Stimulated activated CD8-positive, alpha-beta memory T cell treated with anti-CD3 and anti-CD28 coated beads, Interleukin-4, amount 100 ng/mL, for 1 hour (primary cell): ENCODE results near the gene CDKN2AIPNL.

ENCODE experiments used
- DNase-seq, 2 donors: peaks; one replicate each; pipeline ENCODE4 v3.0.0-alpha.2; 2020; ENCODE audit warnings: low read depth in 2 of 2, low spot score in 1 of 2

CDKN2AIPNL gene, protein sequence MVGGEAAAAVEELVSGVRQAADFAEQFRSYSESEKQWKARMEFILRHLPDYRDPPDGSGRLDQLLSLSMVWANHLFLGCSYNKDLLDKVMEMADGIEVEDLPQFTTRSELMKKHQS

DNA sequence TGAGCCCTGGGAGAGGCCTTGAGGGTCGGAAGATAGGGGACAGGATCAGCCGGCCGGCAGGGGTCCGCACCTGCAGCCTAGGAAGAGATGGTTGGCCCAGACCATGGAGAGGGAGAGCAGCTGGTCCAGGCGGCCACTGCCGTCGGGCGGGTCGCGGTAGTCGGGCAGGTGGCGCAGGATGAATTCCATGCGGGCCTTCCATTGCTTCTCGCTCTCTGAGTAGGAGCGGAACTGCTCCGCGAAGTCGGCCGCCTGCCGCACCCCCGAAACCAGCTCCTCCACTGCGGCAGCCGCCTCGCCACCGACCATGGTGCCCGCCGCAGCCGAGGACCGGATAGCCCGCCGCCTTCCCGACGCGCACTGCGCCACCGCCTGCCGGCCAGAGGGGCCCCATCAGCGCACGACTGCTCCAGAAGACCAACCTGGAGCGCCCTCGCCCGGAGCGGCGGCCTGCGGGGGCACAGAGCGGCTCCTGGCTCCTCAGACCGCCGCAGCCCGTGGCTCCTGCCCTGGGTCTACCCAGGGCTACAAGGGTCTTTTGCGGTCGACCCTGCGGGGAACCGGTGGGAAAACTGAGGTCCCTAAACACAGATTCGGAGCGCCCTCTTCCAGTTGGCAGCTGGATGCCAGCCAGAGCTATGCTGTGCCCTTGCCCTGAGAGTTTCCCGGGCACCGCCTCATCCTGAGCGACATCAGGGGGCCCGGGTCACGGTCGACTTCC lies at the start of gene CDKN2AIPNL:
Gene CDKN2AIPNL (minus strand): TSS at position 336 of the 721 bp plus-strand sequence. CDS start 27 bp downstream, at position 309.
- peak; percentile 62 to 81 for DNase-seq

DNA sequence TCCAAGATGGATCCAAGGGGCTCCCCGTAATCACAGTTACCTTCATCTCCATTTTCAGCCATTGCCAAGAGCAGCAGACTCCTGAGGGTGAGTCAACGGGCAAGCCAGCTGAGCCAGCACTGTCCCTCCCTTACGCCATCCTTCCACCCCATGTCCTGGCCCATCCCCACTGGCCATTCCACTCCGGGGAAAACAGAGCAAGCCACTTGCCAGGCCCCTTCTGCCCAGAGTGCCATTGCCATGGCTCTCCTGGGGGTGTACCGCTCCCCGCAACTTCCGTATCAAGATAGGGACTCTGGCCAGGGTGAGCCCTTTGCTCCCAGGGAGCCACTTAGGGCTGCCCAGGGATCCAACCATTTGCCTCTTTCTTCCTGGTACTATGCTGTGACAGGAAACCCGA lies 48.9 kb upstream of the CDKN2AIPNL start:
- no peak for DNase-seq

DNA sequence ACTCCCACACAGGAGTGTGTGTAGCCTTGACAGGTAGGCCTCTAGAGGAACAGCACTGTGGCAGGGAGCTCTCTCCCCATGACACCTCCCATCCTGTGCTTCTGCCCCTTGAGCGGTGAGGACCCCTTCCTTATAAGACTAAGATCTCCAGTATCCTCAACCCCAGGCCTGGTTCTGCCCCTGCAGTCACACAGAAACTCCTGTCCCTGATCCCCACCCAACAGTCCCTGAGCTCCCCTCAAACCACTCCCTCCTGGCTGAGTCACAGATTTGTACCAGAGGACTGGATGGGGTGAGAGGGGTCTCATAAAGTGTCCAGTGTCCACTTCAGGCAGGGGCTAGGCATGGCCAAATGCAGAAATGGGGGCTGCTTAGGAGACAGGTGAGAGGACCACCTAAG lies 47.8 kb upstream of the CDKN2AIPNL start:
- no peak for DNase-seq

DNA sequence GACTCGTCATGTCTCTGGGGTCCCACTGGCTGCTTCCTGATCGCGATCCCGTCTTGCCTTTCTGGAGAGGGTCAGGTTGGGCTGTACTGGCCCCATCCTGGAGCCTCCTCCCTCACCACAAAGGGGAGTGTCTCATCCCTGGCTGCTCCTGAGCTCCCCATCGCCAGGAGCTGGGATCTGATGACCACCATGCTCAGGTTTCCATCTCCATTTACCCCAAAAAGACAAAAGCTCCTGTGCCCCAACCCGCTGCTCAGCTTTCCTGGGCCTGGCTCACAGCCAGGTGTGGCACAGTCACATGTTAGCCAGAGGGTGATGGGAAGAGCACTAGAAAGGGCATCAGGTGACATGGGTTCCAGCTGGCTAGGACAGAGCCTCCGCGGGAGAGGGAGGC lies 47.3 kb upstream of the CDKN2AIPNL start:
- DNase-seq, result no peak

DNA sequence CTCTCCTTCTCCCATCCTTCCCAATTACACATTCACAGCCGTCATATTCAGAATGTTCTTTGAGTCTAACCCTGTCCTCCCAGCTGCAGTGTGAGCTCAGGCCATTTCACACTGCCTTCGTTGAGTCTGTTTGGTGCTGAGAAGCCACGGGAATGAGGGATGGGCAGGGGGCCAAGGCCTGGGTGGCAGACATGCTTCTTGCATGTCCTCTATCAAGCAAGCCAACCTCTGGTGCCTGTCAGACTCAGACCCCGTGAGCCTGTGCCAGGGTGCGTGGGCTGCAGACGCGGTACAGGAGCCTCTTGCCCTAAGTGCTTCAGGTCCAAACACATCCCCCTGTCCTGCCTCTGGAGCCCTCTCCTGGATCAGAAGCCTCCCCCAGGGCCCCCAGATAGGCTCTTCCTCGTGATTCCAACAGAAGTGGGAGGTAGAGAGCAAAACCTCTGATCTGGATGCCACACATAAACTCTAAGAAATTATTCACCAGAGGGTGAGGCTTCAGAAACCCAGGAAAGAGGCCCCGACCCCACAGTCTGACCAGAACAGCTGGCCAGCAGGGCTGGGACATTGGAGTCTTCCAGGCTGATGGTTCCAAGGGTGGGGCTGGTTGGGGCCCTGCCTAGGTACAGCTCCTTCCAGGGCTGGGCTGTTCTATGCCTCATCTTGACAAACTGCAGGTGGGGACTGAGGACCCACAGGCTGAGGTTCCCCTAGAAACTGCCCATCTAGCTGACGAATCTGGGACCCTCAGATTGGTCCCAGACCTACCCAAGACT lies 46.7 kb upstream of the CDKN2AIPNL start:
- DNase-seq, result no peak

DNA sequence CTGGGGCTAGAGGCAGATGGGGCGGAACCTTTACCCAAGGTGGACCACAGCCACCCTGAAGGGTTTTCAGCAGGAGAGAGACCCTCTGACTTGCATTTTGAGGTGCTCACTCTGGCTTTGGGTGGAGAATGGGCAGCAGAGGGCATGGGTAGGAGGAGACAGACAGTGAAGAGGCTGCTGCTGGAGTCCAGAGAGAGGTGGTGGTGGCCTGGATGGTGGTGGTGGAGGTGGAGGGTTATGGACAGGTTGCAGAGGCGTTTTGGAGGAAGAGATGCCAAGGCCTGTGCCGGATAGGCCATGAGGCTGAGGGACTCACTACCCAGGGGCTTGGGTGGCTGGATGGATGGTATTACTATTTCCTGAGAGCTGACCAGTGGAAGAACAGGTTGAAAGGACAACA lies 46.1 kb upstream of the CDKN2AIPNL start:
- no peak for DNase-seq

DNA sequence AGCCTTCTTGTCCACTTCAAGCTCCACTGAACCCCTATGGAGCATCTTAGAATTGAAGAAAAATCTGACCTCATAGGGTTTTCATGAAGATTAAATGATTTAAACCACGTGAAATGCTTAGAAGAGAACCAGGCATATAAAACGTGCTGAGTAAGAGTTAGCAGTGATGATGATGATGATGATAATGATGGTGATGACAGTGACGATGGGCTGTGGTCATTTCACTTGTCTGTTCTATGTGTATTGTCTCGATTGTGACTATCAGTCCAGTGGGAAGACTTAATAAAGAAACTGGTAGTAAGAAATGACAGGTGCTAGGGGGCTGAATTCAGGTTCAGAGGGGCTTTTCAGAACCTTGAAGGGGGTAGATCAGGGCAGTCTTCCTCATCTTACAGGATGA lies 45.1 kb upstream of the CDKN2AIPNL start:
- DNase-seq, result no peak

DNA sequence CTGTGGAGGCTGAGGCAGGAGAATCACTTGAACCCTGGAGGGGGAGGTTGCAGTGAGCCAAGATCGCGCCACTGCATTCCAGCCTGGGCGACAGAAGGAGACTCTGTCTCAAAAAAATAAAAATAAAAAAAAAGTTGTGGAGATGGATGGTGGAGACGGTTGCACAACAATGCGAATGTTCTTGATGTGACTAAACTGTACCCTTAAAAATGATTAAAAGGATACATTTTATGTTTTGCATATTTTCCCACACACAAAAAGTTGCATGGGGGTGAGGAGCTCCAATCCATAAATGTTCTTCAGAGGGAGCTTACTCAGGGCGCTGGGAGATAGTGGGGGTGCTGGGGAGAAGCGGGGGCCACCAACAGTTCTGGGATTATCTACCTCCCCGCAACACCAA lies 43.8 kb upstream of the CDKN2AIPNL start:
- DNase-seq, result no peak

DNA sequence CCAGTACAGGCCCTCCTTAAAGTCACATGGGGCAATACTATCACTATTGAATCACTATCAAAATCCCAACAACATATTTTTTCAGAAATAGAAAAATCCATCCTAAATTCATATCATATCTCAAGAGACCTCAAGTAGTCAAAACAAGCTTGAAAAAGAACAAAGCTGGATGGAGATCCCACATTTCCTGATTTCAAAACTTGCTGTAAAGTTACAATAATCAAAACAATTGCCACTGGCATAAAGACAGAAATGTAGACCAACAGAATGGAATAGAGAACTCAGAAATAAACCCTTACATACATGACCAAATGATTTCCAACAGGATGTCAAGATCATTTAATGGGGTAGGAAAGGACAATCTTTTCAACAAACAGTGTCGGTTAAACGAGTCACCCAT lies 41.3 kb upstream of the CDKN2AIPNL start:
- no peak for DNase-seq

DNA sequence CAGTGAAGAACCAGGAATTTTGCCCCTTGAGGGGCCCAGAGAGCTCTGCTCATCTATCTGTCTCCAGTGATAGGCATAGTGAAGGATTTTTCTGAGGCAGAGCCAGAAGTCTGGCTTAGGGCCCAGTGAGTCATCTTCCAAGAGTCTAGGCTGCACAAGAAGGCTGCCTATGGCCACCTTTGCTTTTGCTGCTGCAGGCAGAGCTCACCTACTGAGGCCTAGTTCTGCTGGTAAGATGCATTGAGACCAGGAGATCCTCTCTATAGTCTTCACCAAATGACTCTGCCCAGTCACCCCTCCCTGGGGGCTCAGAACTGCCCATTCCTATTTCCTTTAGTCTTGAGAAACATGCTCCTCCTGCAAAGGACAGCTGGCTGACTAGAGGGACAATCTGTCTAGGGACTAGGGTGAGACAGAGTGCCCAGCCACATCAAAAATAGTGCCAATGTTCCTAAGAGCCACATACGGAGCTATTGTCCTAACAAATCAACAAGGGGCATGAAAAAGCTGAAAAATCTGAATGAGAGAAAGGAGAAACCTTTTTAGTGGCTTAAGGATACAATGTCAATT lies 40.3 kb upstream of the CDKN2AIPNL start:
- no peak for DNase-seq

DNA sequence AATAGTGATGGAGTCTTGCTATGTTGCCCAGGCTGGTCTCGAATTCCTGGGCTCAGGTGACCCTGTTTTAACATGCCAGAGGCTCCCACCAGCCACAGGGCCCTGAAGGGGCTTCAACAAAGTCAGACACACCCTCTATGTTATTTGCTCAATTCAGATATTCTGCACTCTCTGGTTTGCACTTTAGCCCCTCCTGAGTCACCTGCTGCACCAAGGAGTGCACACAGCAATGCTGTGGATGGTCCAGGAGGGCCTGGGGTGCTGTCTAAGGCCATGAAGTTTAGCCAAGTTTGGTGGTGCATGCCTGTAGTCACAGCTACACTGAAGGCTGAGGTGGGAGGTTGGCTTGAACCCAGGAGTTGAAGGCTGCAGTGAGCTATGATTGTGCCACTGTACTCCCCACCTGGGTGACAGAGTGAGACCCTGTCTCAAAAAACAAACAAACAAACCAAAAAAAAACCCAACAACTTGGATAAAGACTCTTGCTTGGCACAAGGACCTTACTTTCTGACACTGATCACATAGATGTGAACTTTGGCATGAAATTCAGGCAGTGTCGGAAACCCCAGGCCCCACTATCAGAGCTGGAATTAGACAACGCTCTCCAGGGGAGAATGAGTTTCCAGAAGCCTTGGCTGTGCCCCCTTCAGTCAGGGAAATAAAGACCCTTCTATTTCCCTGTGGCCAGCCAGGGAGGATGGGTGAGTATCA lies 39.7 kb upstream of the CDKN2AIPNL start:
- DNase-seq, result no peak

DNA sequence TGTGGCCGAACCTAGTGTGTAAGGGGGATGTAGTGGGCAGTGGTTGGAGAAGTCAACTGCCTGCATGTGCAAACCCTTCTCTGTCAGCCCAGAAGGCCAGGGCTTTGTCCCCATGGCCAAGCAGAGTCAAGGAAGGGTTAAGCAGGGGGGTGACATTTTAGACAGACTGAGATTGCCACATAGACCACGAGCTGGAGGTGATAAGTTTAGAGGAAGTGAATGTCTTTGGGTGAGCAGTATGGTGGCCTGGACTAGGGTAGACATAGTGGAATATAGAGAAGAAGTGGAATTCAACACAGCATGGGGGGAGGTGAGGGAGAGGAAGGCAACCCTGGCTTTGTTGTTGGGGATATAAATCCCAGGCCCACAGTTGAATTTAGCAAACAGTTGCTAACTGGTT lies 38.7 kb upstream of the CDKN2AIPNL start:
- DNase-seq, result no peak

DNA sequence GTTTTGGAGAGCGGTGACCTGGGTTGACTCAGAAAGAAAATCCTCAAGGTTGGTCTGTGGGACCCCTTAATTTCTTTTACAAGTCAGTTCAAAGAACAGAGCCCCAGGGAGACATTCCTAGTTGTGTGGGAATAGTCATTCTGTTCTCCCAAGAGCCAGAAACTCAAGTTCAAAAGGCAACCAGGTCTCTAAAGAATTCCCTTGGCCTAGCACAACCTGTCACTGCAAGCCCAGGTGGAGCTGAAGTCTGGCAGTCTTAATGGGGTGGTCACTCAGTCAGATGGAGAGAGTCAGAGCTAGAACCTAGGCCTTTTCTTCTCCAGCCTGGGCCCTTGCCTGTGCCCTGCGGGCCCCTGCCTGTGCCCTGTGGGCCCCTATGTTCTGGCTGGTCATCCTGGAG lies 37.5 kb upstream of the CDKN2AIPNL start:
- no peak for DNase-seq

DNA sequence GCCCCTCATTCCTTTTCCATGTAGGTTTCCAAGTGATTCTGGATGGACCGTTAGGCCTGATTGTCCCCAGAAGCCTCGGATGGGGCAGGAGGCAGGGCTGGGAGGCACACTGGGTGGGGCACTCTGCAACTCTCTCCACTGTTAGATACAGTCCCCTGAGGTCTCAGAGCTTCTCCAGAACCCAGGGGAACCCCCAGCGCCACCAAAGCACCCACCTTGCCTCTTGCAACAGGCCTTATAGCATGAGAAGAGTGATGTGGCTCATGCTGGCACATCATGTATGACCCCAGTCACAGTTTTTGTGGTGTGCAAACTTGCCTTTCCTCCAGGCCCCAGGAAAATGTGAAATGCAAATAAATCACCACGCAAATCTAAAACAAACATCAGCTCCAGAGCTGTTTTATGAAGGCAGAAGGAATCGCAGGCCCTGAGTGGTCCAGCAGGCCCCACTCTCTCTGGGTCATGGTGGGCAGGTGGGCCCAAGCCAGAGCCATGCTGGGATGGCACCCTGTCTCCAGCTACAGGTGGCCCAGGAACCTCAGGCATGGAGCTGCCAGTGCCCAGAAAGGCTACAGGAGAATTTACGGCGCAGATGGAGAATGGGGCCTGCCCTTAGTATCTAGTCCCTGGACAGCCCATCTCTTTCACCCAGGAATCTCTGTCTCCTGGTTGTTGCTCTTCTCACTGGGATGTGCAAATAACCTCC lies 36.3 kb upstream of the CDKN2AIPNL start:
- DNase-seq, result no peak

DNA sequence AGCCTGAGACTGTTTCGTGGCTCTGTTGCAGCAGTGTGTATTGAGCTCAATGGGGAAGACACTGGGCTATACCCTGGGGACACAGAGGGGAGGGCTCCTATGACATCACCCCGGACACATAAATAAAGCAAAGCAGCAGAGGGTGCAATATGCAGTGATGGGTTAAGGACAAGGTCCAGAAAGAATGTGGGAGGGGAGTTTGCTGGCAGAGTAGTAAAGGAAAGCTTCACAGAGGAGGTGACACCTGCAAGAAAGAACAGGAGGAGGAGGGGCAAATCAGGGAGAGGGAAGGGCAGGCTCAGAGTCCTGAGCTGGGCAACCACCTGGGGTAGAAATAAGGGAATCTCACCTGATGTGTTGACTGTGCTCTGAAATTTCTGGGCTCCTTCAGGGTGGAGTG lies 35.3 kb upstream of the CDKN2AIPNL start:
- DNase-seq, result no peak

DNA sequence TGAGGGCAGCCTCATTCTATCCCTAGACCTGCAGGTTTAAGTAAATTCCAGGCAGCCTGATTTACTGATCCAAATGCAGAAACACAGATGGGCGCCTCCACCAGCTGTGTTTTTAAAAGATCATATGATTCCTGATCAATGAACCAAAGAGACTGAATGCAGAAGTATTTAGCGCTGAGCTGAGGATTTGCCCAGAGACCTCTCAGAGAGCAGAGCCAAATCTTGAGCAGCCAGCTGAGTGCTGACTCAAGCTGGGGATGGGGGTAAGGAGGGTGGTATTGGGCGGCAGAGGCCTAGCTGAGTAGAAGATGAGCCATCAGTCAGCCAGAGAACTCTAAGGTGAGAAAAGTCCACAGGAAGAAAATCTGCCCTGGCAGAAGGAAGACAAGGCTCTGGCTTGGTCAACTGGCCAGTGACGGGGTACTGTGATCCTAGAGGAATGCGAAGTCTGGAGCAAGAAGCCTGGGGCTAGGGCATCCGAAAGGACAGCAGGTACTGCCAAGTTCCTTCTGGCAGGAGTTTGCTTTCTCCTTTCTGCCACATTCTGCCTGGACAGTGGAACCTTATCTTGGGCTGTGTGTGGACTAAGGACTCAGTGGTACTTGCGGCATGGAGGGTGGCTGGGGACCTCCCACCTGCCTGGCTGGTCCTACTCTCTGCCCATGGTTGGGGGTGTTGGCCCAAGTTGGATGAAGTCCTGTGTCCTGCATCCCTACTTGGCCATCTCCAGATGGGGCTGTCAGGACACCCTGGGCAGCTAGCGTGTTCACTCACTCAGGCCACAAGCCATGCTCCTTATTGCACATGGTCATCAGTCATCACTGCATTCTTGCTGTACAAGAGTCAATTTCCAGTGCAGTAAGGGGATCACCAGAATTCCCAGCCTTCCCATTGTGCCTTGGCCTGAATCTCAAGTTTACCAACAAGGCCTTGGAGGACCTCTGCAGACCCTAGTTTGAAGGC lies 34.5 kb upstream of the CDKN2AIPNL start:
- DNase-seq, result no peak

DNA sequence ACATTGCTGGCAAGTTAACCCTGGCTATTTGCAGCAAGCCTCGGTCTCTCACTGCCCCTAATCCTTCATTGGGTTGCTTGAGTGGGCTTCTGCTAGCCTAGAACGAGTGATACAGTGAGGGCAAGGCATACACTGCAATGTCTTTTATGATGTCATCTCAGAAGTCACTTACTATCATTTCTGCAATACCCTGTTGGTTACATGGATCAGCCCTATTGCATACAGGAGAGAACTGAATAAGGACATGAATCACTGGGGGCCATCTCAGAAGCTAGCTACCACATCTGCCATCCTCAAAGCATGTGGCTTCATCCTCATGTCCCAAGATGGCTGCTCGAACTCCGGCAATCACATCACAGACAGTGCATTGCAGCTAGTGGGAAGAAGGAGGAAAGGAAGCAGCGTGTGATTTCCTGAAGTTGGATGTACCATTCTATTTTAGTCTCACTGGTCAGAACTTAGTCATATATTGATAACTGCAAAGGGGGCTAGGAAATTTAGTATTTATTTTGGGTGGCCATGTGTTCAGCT lies 33.3 kb upstream of the CDKN2AIPNL start:
- DNase-seq, result no peak

DNA sequence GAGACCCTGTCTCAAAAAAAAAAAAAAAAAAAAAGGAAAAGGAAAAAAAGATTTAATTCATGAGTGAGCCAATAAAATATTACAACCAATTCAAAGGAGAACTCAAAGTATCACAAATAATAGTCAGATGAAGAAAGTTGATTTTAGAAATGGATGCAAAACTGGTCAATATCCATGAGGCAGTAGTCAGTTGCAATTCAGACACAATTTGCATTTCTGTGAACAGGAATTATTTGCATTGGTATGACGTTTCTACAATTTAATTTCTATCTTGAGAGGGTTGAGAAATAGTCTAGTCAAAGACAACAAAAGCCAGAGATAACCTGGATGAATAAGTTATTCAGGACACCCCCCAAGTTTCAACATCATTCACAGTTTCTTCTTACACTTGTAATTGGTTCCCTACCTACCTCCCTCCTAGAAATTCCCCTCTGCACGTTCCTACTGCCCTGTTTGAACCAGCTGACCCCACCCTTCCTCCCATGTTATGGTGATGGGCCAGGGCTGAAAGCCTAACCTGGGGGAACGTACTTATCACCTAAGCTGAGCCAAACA lies 28.6 kb upstream of the CDKN2AIPNL start:
- no peak for DNase-seq

DNA sequence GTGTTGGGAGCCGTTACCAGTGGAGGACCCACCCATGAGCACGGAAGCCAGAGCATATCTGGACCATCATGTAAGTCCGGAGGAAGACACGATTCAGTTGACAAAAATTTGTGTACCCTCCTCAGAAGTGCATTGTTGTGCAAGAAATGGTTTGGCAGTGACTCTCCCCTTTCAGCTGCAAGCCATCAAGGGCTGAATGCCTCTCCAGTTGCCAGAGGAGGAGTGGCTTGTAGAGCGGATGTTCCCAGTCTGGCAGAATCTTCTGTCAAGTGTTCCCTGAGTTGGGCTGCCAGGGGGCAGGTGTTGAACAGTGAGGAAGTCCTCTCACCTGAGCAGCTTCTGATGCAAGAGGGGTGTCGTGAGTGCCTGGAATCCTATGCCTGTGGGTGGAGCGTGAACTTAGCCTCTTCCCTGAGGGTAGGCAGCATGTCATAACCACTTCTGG lies 27.6 kb upstream of the CDKN2AIPNL start:
- DNase-seq, result no peak
